ENCODE measurements around the gene UTP3.
"Not testable (repeated sequence)": the region's sequence is repeated elsewhere in the genome, so short reads cannot be mapped to it uniquely, and the experiment has no call there.

UTP3 gene

DNA sequence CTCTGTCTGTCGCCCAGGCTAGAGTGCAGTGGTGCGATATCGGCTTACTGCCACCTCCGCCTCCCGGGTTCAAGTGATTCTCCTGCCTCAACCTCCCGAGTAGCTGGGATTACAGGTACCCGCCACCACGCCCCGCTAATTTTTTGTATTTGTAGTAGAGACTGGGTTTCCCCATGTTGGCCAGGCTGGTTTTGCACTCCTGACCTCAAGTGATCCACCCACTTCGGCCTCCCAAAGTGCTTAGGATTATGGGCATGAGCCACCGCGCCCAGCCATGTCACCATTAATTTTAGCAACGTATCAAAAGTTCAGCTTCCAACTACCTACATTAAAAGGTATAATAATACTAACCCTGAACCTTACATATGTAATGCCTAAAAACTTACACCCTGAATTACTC is 940 bp upstream of the UTP3 start:
- DNase-seq (ENCODE audit: low spot score): no peak

- peak; percentile 15 for DNase-seq (ENCODE audit: low spot score)
Observed at GRCh38 chr4:70688795-70689231, 481 bp downstream of the UTP3 start.

DNA sequence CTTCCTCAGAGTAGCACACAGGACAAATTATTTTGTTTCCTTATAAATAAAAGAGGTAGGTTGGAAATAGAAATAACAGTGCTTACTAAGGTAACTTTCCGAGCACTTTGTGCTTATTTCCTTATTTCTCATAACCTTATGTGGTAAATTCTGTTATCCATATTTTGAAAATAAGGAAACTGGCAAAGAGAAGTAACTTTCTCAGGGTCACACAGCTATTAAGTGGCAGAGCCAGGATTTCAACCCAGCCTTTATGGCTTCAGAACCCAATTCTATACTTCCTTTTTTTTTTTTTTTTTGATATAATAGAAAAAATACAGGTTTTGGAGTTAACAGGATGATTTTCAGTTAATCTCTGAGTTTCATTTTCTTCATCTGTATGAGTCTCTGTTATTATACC is 3.3 kb downstream of the UTP3 start:
- DNase-seq (ENCODE audit: low spot score): no peak

- not testable (repeated sequence) for DNase-seq (ENCODE audit: low spot score)
Observed at GRCh38 chr4:70694633-70695032, 6.3 kb downstream of the UTP3 start.

- not testable (repeated sequence) for DNase-seq (ENCODE audit: low spot score)
Observed at GRCh38 chr4:70698435-70698834, 10.1 kb downstream of the UTP3 start.

DNA sequence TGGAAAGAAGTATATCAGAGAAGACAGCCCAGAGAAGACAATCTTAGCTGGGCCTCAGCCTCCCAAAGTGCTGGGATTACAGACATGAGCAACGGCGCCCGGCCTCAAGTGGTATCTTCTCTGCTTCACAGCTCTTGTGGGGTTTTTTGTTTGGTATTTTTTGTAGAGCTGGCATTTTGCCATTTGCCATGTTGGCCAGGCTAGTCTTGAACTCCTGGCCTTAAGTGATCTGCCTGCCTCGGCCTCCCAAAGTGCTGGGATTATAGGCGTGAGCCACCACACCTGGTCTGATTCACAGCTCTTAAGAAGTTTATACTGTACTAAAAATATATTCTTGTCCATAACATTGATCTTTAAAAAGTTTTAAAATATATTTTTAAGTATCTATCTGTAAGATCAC is 12.4 kb downstream of the UTP3 start:
- no peak for DNase-seq (ENCODE audit: low spot score)

DNA sequence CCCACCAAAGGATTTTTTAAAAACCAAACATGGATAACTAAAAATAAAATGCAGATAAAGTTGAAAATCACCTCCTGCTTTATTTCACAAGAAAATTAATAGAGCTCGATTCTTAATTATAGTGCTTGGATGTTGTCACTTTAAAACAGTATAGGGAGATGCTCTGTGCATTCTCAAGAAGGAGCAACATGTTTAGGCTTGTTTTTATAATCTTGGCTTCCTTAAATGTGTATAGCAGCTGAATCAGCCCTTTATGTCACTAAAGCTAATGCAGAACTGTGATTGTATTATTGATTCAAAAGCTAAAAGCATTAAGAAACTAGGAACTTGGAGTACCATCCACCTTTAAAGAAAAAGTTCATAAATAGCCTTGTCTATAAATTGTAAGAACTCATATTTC is 12.9 kb downstream of the UTP3 start:
- no peak for DNase-seq (ENCODE audit: low spot score)

- not testable (repeated sequence) for DNase-seq (ENCODE audit: low spot score)
Observed at GRCh38 chr4:70702592-70702991, 14.3 kb downstream of the UTP3 start.

DNA sequence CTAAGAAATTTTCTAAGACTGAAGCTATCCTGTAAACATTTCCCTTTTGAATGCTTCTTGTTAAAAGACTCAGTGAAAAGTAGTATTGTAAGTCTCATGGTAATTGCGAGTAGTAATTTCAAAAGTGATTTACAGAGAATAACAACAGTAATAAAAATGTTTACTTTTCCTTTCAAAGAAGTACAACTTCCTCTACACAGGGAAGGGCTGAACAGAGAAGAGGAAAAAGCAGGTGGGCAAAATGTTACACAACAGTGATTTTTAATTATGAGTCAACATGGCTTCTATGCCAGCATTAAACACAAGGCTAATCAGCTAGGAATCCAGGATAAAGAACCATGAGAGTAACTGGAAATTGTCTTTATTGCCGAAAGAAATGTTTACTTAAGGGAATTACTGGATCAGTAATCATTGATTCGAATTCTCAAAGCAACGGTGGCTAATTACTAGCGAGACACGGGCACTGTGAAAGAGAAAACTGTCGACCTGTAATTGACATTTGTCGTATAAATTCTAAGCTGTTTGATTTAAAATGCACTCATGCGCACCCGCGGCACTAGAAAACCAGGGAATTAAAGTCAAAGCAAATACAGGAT is 15.4 kb downstream of the UTP3 start:
- peak; percentile 55 for DNase-seq (ENCODE audit: low spot score)

GRCh38 chr4:70704215-70704930 is 16.0 kb downstream of the UTP3 start:
- DNase-seq (ENCODE audit: low spot score): peak; percentile 61

- DNase-seq (ENCODE audit: low spot score): peak; percentile 20
Observed at GRCh38 chr4:70704931-70705182, 16.5 kb downstream of the UTP3 start.

DNA sequence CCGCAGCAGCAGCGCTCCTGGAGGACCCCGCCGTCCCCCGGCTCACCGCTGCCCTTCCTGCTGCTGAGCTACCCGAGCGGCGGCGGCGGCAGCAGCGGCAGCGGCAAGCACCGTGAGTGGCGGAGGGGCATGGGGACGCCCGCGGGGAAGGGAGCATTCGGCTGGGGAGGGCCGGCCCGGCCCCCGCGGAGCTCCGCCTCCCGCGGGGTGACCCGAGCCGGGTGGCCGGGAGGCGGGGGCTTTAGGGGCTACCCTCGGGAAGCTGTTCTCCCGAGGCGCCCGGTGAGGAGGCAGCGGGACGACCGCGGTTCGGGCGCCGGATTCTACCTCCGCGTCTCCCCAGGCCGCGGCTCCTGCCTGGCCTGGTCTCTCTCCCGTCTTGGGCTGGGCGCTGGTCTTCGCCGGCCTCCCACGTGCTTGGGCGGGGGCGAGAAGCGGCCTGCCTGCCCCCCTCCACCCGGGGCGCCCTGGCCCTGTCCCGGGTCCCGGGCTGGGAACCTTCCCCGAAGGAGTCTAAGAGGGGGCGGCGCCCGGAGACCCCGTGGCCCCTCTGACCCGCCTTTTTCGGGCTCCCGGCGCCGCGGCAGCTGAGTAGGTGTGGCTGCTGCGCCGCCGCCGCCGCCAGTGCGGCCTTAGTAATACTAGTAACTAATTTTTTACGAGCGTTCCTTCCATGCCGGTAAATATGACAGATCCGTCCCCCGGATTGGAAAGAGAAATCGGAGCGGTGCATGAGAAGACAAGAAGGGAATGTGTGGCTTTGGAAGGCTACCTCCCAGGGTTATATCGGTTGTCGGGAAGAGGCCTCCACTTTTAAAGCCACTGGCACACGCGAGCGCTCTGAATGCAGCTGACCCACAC is 17.1 kb downstream of the UTP3 start:
- DNase-seq (ENCODE audit: low spot score): peak; percentile 85

- no peak for DNase-seq (ENCODE audit: low spot score)
Observed at GRCh38 chr4:70706044-70706461, 17.7 kb downstream of the UTP3 start.

GRCh38 chr4:70706516-70706915 is 18.2 kb downstream of the UTP3 start:
- DNase-seq (ENCODE audit: low spot score): peak; percentile 53

DNA sequence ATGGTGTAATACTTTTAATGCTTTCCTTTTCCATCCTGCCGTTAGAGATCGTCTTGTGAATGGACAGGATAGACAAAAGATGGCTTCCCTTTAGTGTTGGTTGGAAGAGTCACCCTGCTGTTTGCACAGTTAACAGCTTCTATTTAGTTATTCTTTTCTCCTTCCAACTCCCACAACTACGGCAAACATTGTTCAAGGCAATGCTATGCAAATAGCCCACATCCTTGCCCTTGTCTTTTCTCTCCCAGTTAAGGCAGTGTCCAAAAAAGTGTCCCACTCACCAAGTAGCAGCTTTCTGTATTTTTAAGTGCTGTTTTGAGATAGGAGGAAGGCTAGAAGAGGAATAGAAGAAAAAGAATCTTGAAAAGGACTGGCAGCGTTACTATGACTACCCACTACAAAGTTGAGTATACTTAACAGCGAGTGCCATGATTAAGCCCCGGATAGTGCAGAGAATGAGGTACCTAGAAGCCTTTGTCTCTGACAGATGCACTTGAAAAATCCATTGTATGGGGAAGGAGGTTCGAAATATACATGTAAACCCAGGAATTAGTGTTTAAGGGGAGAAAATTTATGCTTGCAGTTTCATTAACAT is 21.4 kb downstream of the UTP3 start:
- DNase-seq (ENCODE audit: low spot score): no peak

DNA sequence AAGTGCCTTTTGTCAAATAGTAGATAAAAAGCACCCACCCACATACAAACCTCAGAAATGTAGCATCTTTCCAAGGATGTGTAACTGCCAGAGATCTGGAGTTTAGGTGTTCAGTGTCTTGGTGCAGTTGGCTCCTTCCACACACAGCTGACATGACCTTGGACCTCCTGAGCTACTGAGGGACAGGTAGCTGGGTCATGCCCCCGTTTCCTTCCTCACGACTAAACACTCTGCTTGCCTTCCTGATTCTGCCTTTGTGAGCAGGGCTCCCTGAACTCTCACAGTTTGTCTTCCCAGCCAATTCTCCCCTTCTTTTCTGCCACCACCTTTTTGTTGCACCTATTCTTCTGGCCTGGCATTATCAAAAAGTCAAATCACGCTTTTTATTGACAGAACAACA is 23.3 kb downstream of the UTP3 start:
- no peak for DNase-seq (ENCODE audit: low spot score)

DNA sequence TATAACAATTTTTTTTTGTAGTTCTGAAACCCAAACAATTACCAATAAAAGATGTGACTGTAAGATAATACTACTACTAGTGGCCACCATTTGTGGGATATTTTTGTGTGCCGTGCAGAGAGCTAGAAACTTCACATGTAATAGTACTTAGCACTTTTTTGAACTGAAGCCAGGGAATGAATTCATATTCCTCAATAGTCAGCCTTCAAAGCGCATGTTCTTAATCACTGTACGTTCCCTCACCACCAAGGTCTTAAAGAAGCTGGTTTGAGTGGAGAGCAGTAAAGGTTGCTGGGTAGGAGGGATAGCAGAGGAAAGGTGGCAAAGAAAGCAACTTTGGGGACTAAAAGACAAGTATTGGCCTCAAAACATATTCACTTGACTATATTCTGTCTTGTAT is 23.8 kb downstream of the UTP3 start:
- DNase-seq (ENCODE audit: low spot score): no peak

- DNase-seq (ENCODE audit: low spot score): no peak
Observed at GRCh38 chr4:70712604-70713452, 24.5 kb downstream of the UTP3 start.

DNA sequence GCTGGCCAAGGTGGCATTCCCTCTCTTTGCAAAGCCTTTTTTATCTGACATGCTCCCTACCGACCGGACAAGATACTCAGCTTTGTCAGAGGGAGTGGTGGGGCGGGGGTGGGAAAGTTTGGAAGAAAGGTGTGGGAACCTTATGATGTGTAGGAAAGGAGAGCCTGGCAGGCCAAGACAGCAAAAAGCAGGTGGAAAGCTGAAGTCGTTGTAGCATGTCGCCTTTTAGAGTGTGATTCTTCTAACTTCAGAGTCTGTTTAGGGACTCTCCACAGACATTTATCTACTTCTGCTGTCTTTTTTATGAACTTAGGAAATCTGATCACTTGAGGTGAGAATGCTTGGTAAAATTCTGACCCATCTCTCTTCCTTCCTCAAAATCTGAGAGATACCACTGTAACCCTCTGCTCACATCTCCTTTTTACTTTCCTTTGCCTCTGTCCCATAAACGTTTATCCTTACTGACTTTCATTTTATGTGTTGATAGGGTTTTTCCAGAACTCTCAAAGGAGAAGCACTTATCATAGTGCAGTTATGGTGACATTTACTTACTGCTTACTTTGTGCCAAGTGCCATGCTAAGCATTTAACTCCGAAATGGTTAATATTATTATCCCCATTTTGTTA is 25.2 kb downstream of the UTP3 start:
- DNase-seq (ENCODE audit: low spot score): no peak

GRCh38 chr4:70714079-70714887 is 26.0 kb downstream of the UTP3 start:
- no peak for DNase-seq (ENCODE audit: low spot score)

- no peak for DNase-seq (ENCODE audit: low spot score)
Observed at GRCh38 chr4:70715097-70715496, 26.8 kb downstream of the UTP3 start.

Measured in RKO (cell line).